GM10248 (cell line): ENCODE data around the gene LRFN2.

Experiments used
- CTCF ChIA-PET: fragments of 300-600 bp; sonication (Branson Sonifier 250); formaldehyde crosslinking; extraction: SDS; loops from one replicate; lab custom pipeline; 2021; ENCODE audit warnings: antibody characterized with exemption; lab: Yijun Ruan, JAX
- POLR2A ChIA-PET: fragments of 350-650 bp; sonication (Branson Sonifier 250); formaldehyde crosslinking; extraction: SDS; loops from one replicate; lab custom pipeline; 2020; ENCODE audit warnings: antibody characterized with exemption; lab: Yijun Ruan, JAX
- DNase-seq: peaks from one replicate; pipeline ENCODE4 v3.0.0; 2012; ENCODE audit errors: extremely low spot score
- TF ChIP-seq, protein P1 (sequence below): IDR thresholded peaks from 2 replicates; pipeline ENCODE4 v1.5.1; 2012; ENCODE audit warnings: mild to moderate bottlenecking, low read depth; ENCODE audit errors: extremely low read depth, missing control alignments, control extremely low read depth

The LRFN2 gene

DNA sequence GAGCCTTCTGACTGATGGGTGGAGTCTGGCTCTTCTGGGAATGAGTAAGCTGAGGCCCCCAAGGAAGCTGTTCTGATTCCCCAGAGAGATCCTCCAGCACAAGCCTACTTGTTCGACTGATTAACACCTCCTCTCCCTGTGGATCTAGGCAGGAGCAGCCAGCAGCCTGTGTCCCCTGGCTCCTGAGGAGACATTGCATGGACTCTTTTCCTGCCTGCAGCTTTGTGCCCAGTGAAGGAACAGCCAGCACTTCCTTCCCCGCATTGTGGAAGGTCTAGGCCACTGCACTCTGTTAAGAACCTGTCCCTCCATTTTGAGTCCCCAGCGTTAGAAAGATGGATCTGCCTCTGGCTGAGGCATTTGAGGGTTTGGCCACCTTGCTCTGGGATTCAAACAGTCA, 29.1 kb downstream of the LRFN2 start:
- ChIA-PET POLR2A (no interaction called here), CTCF (no interaction called here)
- TF ChIP-seq, protein P1, sequence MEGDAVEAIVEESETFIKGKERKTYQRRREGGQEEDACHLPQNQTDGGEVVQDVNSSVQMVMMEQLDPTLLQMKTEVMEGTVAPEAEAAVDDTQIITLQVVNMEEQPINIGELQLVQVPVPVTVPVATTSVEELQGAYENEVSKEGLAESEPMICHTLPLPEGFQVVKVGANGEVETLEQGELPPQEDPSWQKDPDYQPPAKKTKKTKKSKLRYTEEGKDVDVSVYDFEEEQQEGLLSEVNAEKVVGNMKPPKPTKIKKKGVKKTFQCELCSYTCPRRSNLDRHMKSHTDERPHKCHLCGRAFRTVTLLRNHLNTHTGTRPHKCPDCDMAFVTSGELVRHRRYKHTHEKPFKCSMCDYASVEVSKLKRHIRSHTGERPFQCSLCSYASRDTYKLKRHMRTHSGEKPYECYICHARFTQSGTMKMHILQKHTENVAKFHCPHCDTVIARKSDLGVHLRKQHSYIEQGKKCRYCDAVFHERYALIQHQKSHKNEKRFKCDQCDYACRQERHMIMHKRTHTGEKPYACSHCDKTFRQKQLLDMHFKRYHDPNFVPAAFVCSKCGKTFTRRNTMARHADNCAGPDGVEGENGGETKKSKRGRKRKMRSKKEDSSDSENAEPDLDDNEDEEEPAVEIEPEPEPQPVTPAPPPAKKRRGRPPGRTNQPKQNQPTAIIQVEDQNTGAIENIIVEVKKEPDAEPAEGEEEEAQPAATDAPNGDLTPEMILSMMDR: no peak
- no peak for DNase-seq

DNA sequence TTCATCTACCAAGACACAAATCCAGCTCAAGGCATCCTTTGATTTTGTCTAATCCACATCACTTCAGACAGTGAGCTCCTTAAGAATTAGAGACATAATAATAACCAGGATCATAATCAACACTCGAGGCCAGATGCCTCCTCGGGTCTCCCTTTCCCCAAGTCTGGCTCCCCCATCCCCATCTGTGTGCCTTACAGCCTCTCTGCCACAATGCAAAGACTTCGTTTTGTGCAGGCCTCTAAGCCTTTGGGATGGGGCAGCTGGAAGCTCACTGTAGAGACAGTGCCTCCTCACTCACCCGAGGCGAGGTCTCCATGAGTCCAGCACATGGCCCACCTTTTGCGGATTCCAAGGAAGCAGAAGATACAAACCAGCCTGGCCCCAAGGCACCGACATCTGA, 30.3 kb downstream of the LRFN2 start:
- TF ChIP-seq, protein P1: no peak
- ChIA-PET POLR2A (interaction anchor here (0.7 kb wide), 1 partner anchor 13 kb away, joined by 6 read pairs; no protein-coding TSS in a partner anchor), CTCF (interaction anchor here (1.0 to 1.3 kb wide), 2 partner anchors 13 to 17 kb away, joined by 3 to 4 read pairs; no protein-coding TSS in a partner anchor)
- DNase-seq: no peak

DNA sequence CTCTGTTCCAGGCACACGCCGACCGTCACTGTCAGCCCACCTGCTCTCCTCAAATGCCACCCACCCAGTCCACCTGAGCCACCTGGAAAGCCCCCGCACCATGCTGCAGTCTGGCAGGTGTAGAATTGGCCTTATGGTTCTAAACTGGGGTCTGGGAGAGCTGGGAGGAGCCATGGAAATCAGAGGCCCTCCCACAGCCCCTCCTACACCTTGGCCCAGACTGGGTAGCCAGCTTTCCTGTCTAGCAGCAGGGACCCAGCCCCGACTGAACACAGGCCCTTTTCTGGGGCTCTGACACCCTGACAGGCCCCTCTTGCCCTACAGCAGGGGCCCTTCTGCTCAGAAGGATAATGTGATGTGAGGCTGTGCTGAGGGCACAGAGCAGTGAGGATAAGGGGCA, 31.1 kb downstream of the LRFN2 start:
- no peak for DNase-seq
- CTCF ChIA-PET: interaction anchor here (1.0 to 1.3 kb wide), 2 partner anchors 14 to 18 kb away, joined by 3 to 4 read pairs; no protein-coding TSS in a partner anchor
- TF ChIP-seq, protein P1: no peak
- POLR2A ChIA-PET: no interaction called here

GRCh38 chr6:40555092-40555491, 32.1 kb downstream of the LRFN2 start:
- ChIA-PET POLR2A (no interaction called here), CTCF (no interaction called here)
- no peak for DNase-seq
- TF ChIP-seq, protein P1: no peak

GRCh38 chr6:40552941-40553340, 34.2 kb downstream of the LRFN2 start:
- CTCF ChIA-PET: interaction anchor here (0.9 to 1.7 kb wide), 3 partner anchors 9 to 12 kb away, joined by 3 to 7 read pairs (median 3); no protein-coding TSS in a partner anchor
- TF ChIP-seq, protein P1: no peak
- POLR2A ChIA-PET: no interaction called here
- no peak for DNase-seq

- CTCF ChIA-PET: interaction anchor here (1.2 to 1.7 kb wide), 3 partner anchors 10 to 11 kb away, joined by 3 to 7 read pairs (median 3); no protein-coding TSS in a partner anchor
Measured at GRCh38 chr6:40551966-40552505, 35.1 kb downstream of the LRFN2 start.

More at GRCh38 chr6:40551966-40552505, 35.1 kb downstream of the LRFN2 start:
- TF ChIP-seq, protein P1: no peak
- POLR2A ChIA-PET: no interaction called here
- DNase-seq: no peak
